Subcutaneous preadipocyte (primary cell): ENCODE results near the gene NCLN. TPM values are rescaled to one million over a fixed set of nuclear protein-coding genes. Genes with fewer than 3 reads are reported as not detected.

Experiments
- total RNA-seq: library from RNA; depleted of rRNA; stranded (reverse); fragments of >200 nt; gene quantifications from 2 replicates; pipeline ENCODE4 v1.2.3, GENCODE V29; 2012

NCLN gene
- total RNA-seq: 54.7 and 73.5 TPM in 2 replicates

GRCh38 chr19:3185461-3186159, at the start of gene NCLN:
TSS of gene NCLN (plus strand) at chr19:3185930. CDS start at chr19:3186031, 101 bp downstream.

GRCh38 chr19:3135961-3136683, 49.6 kb upstream of the NCLN start, which contains the start of gene GNA15:
TSS of gene GNA15 (plus strand) at chr19:3136033. CDS start at chr19:3136451, 418 bp downstream.

GRCh38 chr19:3178377-3178972, 7.3 kb upstream of the NCLN start, which contains the start of gene S1PR4:
TSS of gene S1PR4 (plus strand) at chr19:3178769. CDS start at chr19:3178793, 24 bp downstream.

GRCh38 chr19:3224346-3225168, 38.8 kb downstream of the NCLN start, which contains the start of gene CELF5:
TSS of gene CELF5 (plus strand) at chr19:3224661. CDS start at chr19:3224740, 79 bp downstream.

Other genes starting within 250 kb of the NCLN start
- 3.3 and 4.1 TPM in 2 replicates for gene ZNF77, start 241.0 kb upstream of the NCLN start, total RNA-seq
- 0.73 TPM in 1 of 2 replicates, not detected in the other for gene TLE6, start 208.4 kb upstream of the NCLN start, total RNA-seq
- 0.39 and 1.5 TPM in 2 replicates for gene TLE2, start 156.7 kb upstream of the NCLN start, total RNA-seq
- 151 and 166 TPM in 2 replicates for gene TLE5, start 123.4 kb upstream of the NCLN start, total RNA-seq
- gene GNA11, start 91.6 kb upstream of the NCLN start, total RNA-seq: 50.0 and 71.9 TPM in 2 replicates
- gene GNA15, start 49.9 kb upstream of the NCLN start, total RNA-seq: not detected in 2 replicates
- gene S1PR4, start 7.2 kb upstream of the NCLN start, total RNA-seq: not detected in 2 replicates
- gene CELF5, start 38.7 kb downstream of the NCLN start, total RNA-seq: under 0.01 and 0.39 TPM in 2 replicates
- 66.3 and 76.4 TPM in 2 replicates for gene NFIC, start 180.7 kb downstream of the NCLN start, total RNA-seq